HEK293 (cell line): ENCODE measurements around the gene RPS19.
"Not testable (repeated sequence)": the region's sequence is repeated elsewhere in the genome, so short reads cannot be mapped to it uniquely, and the experiment has no call there.

Experiments
- CTCF ChIA-PET: fragments of 350-600 bp; formaldehyde crosslinking; extraction: SDS; loops from one replicate; lab custom pipeline; 2021; ENCODE audit warnings: antibody characterized with exemption; lab: Yijun Ruan, JAX
- POLR2A ChIA-PET: fragments of 300-600 bp; formaldehyde crosslinking; extraction: SDS; loops from one replicate; lab custom pipeline; 2020; ENCODE audit warnings: antibody characterized with exemption, inconsistent platforms; lab: Yijun Ruan, JAX
- H3K27ac ChIP-seq: fragments of 200-500 bp; sonication (Bioruptor generic); 2 replicates; pipeline ENCODE4 v1.5.1; 2014; ENCODE audit warnings: low read depth, low read length, control low read depth, inconsistent platforms; ENCODE audit errors: extremely low read depth
- H3K36me3 ChIP-seq, 2 experiments: fragments of 200-500 bp in 1 of 2; sonication (Bioruptor generic) in 1 of 2; 1 replicate in 1 of 2; 2 replicates in 1 of 2; pipeline ENCODE4 v1.5.1; 2014 to 2017; ENCODE audit warnings: inconsistent platforms in 2 of 2, low read length in 2 of 2; ENCODE audit not compliant: control insufficient read depth in 2 of 2, insufficient read depth in 1 of 2
- H3K4me1 ChIP-seq: fragments of 200-500 bp; sonication (Bioruptor generic); 2 replicates; pipeline ENCODE4 v1.5.1; 2014; ENCODE audit warnings: mild to moderate bottlenecking, low read length, inconsistent platforms; ENCODE audit not compliant: control insufficient read depth, insufficient read depth
- H3K4me3 ChIP-seq: 2 replicates; pipeline ENCODE4 v1.5.1; 2011; ENCODE audit warnings: low read depth, mild to moderate bottlenecking, control low read depth, low read length, moderate library complexity
- H3K9me3 ChIP-seq: fragments of 200-500 bp; sonication (Bioruptor generic); 2 replicates; pipeline ENCODE4 v1.5.1; 2014; ENCODE audit warnings: low read depth, low read length, inconsistent platforms; ENCODE audit not compliant: control insufficient read depth, insufficient read depth
- EGR2 ChIP-seq: fragments of 450-650 bp; formaldehyde crosslinking; IDR thresholded peaks from 2 replicates; pipeline ENCODE4 v1.5.1; 2016; ENCODE audit warnings: low read depth, missing biosample characterization, missing genetic modification characterization
- GLIS1 ChIP-seq: fragments of 450-650 bp; formaldehyde crosslinking; IDR thresholded peaks from 2 replicates; pipeline ENCODE4 v1.5.1; 2016; ENCODE audit warnings: missing biosample characterization, missing genetic modification characterization
- OSR2 ChIP-seq: fragments of 450-650 bp; formaldehyde crosslinking; IDR thresholded peaks from 2 replicates; pipeline ENCODE4 v1.5.1; 2016; ENCODE audit warnings: missing biosample characterization, missing genetic modification characterization
- SCRT1 ChIP-seq: fragments of 450-650 bp; formaldehyde crosslinking; IDR thresholded peaks from 2 replicates; pipeline ENCODE4 v1.5.1; 2016; ENCODE audit warnings: missing biosample characterization, missing genetic modification characterization, borderline replicate concordance
- TRIM28 ChIP-seq: IDR thresholded peaks from 2 replicates; pipeline ENCODE4 v1.6.1; 2011; ENCODE audit warnings: low read length, control low read depth, borderline replicate concordance
- YY1 ChIP-seq: fragments of 450-650 bp; formaldehyde crosslinking; IDR thresholded peaks from 2 replicates; pipeline ENCODE4 v1.5.1; 2018; ENCODE audit warnings: missing biosample characterization, missing genetic modification characterization
- ZBTB11 ChIP-seq: fragments of 450-650 bp; formaldehyde crosslinking; conservative IDR thresholded peaks from 2 replicates; pipeline ENCODE4 v1.5.1; 2016; ENCODE audit warnings: low read depth, missing biosample characterization, missing genetic modification characterization
- ZNF121 ChIP-seq: fragments of 450-650 bp; formaldehyde crosslinking; IDR thresholded peaks from 2 replicates; pipeline ENCODE4 v1.5.1; 2016; ENCODE audit warnings: missing biosample characterization, missing genetic modification characterization
- ZNF132 ChIP-seq: fragments of 450-650 bp; formaldehyde crosslinking; IDR thresholded peaks from 2 replicates; pipeline ENCODE4 v1.5.1; 2017; ENCODE audit warnings: missing biosample characterization, missing genetic modification characterization, borderline replicate concordance
- ZNF26 ChIP-seq: fragments of 450-650 bp; formaldehyde crosslinking; IDR thresholded peaks from 2 replicates; pipeline ENCODE4 v1.5.1; 2016; ENCODE audit warnings: missing biosample characterization, missing genetic modification characterization
- ZNF404 ChIP-seq: fragments of 450-650 bp; formaldehyde crosslinking; IDR thresholded peaks from 2 replicates; pipeline ENCODE4 v1.5.1; 2017; ENCODE audit warnings: missing biosample characterization, missing genetic modification characterization
- ZNF518A ChIP-seq: fragments of 450-650 bp; formaldehyde crosslinking; conservative IDR thresholded peaks from 2 replicates; pipeline ENCODE4 v1.5.1; 2016; ENCODE audit warnings: low read depth, missing biosample characterization, missing genetic modification characterization
- ZNF585B ChIP-seq: fragments of 450-650 bp; formaldehyde crosslinking; IDR thresholded peaks from 2 replicates; pipeline ENCODE4 v1.5.1; 2016; ENCODE audit warnings: missing biosample characterization, missing genetic modification characterization
- ZNF623 ChIP-seq: fragments of 450-650 bp; formaldehyde crosslinking; IDR thresholded peaks from 2 replicates; pipeline ENCODE4 v1.5.1; 2016; ENCODE audit warnings: missing biosample characterization, missing genetic modification characterization
- ZNF777 ChIP-seq: fragments of 450-650 bp; formaldehyde crosslinking; IDR thresholded peaks from 2 replicates; pipeline ENCODE4 v1.5.1; 2017; ENCODE audit warnings: missing biosample characterization, missing genetic modification characterization, borderline replicate concordance
- ZNF830 ChIP-seq: fragments of 450-650 bp; IDR thresholded peaks from 2 replicates; pipeline ENCODE4 v1.5.0; 2018; ENCODE audit warnings: missing biosample characterization, missing genetic modification characterization, low read depth, mild to moderate bottlenecking, moderate library complexity

Gene RPS19

GRCh38 chr19:41875973-41876372, 15.9 kb downstream of the RPS19 start:
- H3K4me3 ChIP-seq, H3K27ac ChIP-seq, H3K9me3 ChIP-seq, H3K4me1 ChIP-seq: not testable (repeated sequence)
- ChIA-PET POLR2A (interaction anchor here (0.6 to 1.7 kb wide), 8 partner anchors 8 to 78 kb away, joined by 3 to 7 read pairs (median 4); partner anchors contain the start of gene RPS19), CTCF (interaction anchor here (0.9 to 5.9 kb wide), 3 partner anchors 11 to 82 kb away, joined by 3 to 73 read pairs (median 6); partner anchors contain the start of gene RABAC1)
- peaks cover 6 to 14% of the 10 kb centered on the region in 2 experiments; a peak in 2 of 3 replicates for H3K36me3 ChIP-seq
- TF ChIP-seq ZNF121 (tag by site-specific recombination), result peak; percentile 97

- no peaks in the 10 kb centered on the region for H3K4me1 ChIP-seq
- no peak within 1 kb of the TSS for H3K4me3 ChIP-seq
- ChIA-PET CTCF (interaction anchor here (0.7 to 5.9 kb wide), 4 partner anchors 10 to 236 kb away, joined by 3 to 73 read pairs (median 6); partner anchors contain the start of gene RABAC1), POLR2A (interaction anchor here (0.5 to 1.7 kb wide), 5 partner anchors 11 to 72 kb away, joined by 3 to 4 read pairs (median 3); partner anchors contain the start of gene RPS19)
- H3K9me3 ChIP-seq, result no peaks in the 10 kb centered on the region
- H3K36me3 ChIP-seq, result peaks cover 0 to 2% of the 10 kb centered on the region in 2 experiments; a peak in 2 of 3 replicates
- TF ChIP-seq TRIM28 (no peak), GLIS1 (peak; percentile 24; the same call in 1 of the 2 replicates)
- no peak within 1 kb of the TSS for H3K27ac ChIP-seq
Measured at GRCh38 chr19:41876847-41877832, 17.1 kb downstream of the RPS19 start, which contains the start of gene CD79A. Gene CD79A (plus strand): TSS chr19:41877279. CDS start chr19:41877305, 26 bp downstream.

- no peaks in the 10 kb centered on the region for H3K9me3 ChIP-seq
- CTCF ChIA-PET, result interaction anchor here (5.9 kb wide), 1 partner anchor 80 kb away, joined by 73 read pairs; the partner anchor contains the start of gene RABAC1
- H3K27ac ChIP-seq, result no peak overlapping the region
- H3K4me3 ChIP-seq, result no peak overlapping the region
- H3K4me1 ChIP-seq, result no peaks in the 10 kb centered on the region
- no peaks in the 10 kb centered on the region; a peak in 1 of 3 replicates for H3K36me3 ChIP-seq
- POLR2A ChIA-PET, result no interaction called here
- no peak for TF ChIP-seq ZNF830
- TF ChIP-seq ZNF777 (tag by site-specific recombination), result no peak
- TF ChIP-seq ZNF132 (tag by site-specific recombination), result no peak
- TF ChIP-seq EGR2 (tag by site-specific recombination), result no peak
- no peak for TF ChIP-seq ZNF585B (tag by site-specific recombination)
- TF ChIP-seq ZNF623, result no peak
- TF ChIP-seq SCRT1 (tag by site-specific recombination), result no peak
- no peak for TF ChIP-seq YY1 (tag by site-specific recombination)
- TF ChIP-seq ZNF404, result no peak
- TF ChIP-seq OSR2 (tag by site-specific recombination), result no peak
- no peak for TF ChIP-seq ZBTB11 (tag by site-specific recombination)
- TF ChIP-seq ZNF518A (tag by site-specific recombination), result no peak
- no peak for TF ChIP-seq ZNF26 (tag by site-specific recombination)
Measured at GRCh38 chr19:41877916-41878905, 18.2 kb downstream of the RPS19 start.
